ENCODE measurements around the gene AMOTL2. TPM values are rescaled to one million over a fixed set of nuclear protein-coding genes. Genes with fewer than 3 reads are reported as not detected.

Gene AMOTL2
- total RNA-seq, 4 donors from 2014 or later, result 17.9 to 29.9 (median 20.6) TPM

DNA sequence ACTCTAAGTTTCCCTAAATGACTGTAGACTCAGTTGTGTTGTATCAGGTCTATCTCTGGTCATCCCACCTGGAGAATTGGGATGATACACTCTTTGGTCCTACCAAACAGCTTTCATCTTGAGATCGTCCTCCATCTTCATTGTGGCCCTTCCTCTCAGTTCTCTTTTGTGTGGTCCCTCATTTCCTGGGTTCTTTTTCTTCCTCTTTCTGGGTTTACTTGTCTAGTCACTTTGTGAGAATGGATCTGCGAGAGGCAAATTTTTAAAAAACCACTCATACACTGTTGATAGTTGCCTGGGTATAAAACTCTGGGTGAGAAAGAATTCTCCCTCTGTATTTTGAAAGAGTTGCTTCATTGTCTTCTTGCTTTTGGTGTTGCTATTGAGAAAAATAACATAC is 6.0 kb upstream of the AMOTL2 start:
- H3K36me3 ChIP-seq, result no peaks in the 10 kb centered on the region
- no peaks in the 10 kb centered on the region for H3K9me3 ChIP-seq
- no peaks in the 10 kb centered on the region for H3K27me3 ChIP-seq
- no peak overlapping the region for H3K4me3 ChIP-seq
- peaks cover 0 to 15% of the 10 kb centered on the region in 2 donors for H3K4me1 ChIP-seq
- DNase-seq (no peak), ATAC-seq (no peak)
- peak overlapping the region in 1 of 4 donors; percentile 19 for H3K27ac ChIP-seq
- TF ChIP-seq, protein P1, sequence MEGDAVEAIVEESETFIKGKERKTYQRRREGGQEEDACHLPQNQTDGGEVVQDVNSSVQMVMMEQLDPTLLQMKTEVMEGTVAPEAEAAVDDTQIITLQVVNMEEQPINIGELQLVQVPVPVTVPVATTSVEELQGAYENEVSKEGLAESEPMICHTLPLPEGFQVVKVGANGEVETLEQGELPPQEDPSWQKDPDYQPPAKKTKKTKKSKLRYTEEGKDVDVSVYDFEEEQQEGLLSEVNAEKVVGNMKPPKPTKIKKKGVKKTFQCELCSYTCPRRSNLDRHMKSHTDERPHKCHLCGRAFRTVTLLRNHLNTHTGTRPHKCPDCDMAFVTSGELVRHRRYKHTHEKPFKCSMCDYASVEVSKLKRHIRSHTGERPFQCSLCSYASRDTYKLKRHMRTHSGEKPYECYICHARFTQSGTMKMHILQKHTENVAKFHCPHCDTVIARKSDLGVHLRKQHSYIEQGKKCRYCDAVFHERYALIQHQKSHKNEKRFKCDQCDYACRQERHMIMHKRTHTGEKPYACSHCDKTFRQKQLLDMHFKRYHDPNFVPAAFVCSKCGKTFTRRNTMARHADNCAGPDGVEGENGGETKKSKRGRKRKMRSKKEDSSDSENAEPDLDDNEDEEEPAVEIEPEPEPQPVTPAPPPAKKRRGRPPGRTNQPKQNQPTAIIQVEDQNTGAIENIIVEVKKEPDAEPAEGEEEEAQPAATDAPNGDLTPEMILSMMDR (IDR thresholded peaks at IDR 0.05 in 4 of 5, conservative IDR thresholded peaks at IDR 0.05 in 1 of 5), result no peak
- TF ChIP-seq POLR2A (IDR thresholded peaks at IDR 0.05), result no peak
- intact Hi-C loops (cut with DNase I; ENCODE audit: low total_unique reads), result no loop called here
- in situ Hi-C loops (cut with MboI; ENCODE audit: low sequenced_read_pairs in 4 of 4), result loop anchor here in 2 of 4 donors (5.0 to 10.0 kb wide), 2 partner anchors 82 to 95 kb away; no protein-coding TSS in a partner anchor

DNA sequence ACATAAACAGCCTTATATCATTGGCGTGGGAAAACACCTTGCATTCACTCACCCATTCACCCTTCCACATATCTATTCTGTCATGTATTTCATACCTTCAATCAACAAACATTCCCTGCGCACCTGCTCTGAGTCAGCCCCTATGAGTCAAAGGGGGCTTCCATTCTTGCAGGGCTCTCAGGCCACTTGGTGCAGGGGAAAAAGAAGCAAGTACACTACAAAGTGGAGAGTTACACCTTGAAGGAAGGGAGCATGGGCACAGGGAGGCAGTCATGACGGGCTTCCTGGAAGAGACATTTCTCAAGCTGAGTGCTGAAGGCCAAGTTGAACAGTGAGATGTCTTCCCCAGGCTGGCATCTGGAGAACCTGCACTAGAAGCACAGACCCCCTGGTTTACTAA is 4.6 kb upstream of the AMOTL2 start:
- Histone ChIP-seq H3K9me3 (no peaks in the 10 kb centered on the region), H3K4me3 (no peak overlapping the region), H3K27me3 (no peaks in the 10 kb centered on the region), H3K27ac (no peak overlapping the region), H3K36me3 (no peaks in the 10 kb centered on the region), H3K4me1 (peaks cover 3 to 21% of the 10 kb centered on the region in 2 donors)
- in situ Hi-C loops (cut with MboI; ENCODE audit: low sequenced_read_pairs in 4 of 4) (loop anchor here (5.0 to 10.0 kb wide), 3 partner anchors 72 to 96 kb away; no protein-coding TSS in a partner anchor), intact Hi-C loops (cut with DNase I; ENCODE audit: low total_unique reads) (loop anchor here (1.0 to 2.0 kb wide), 4 partner anchors 66 to 182 kb away; no protein-coding TSS in a partner anchor)
- TF ChIP-seq, protein P1 (IDR thresholded peaks at IDR 0.05 in 4 of 5, conservative IDR thresholded peaks at IDR 0.05 in 1 of 5), result no peak
- TF ChIP-seq POLR2A (IDR thresholded peaks at IDR 0.05), result no peak
- DNase-seq (no peak), ATAC-seq (no peak)

DNA sequence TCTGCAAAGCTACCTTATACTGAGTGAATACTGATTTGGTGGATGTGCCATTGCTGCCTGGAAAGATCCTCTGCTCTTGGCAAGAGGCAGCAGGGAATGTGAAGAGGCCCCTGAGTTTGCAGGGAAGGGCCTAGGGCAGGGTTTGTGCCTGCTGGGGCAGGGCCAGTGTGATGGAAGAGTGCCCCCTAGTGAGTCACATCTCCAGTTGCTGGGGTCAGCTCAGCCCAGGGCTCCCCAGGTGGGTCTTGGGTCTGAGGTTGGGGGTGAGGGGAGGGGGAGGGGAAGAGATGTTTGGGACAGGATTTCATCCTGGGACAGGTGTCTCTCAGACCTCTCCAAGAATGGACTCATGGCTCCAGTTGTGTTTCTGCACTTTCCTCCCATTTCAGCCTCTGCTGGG is 4.1 kb upstream of the AMOTL2 start:
- ATAC-seq (peak in 1 of 2 donors; percentile 13), DNase-seq (no peak)
- Histone ChIP-seq H3K4me3 (no peak overlapping the region), H3K4me1 (peaks cover 3 to 21% of the 10 kb centered on the region in 2 donors), H3K27me3 (no peaks in the 10 kb centered on the region), H3K36me3 (no peaks in the 10 kb centered on the region), H3K9me3 (no peaks in the 10 kb centered on the region), H3K27ac (no peak overlapping the region)
- in situ Hi-C loops (cut with MboI; ENCODE audit: low sequenced_read_pairs in 4 of 4), result loop anchor here (5.0 to 10.0 kb wide), 3 partner anchors 71 to 96 kb away; no protein-coding TSS in a partner anchor
- intact Hi-C loops (cut with DNase I; ENCODE audit: low total_unique reads), result loop anchor here (1.0 to 2.0 kb wide), 4 partner anchors 65 to 181 kb away; no protein-coding TSS in a partner anchor
- TF ChIP-seq POLR2A (IDR thresholded peaks at IDR 0.05), result no peak
- TF ChIP-seq, protein P1 (IDR thresholded peaks at IDR 0.05 in 4 of 5, conservative IDR thresholded peaks at IDR 0.05 in 1 of 5), result peak; percentile 61 to 85 (median 72)

DNA sequence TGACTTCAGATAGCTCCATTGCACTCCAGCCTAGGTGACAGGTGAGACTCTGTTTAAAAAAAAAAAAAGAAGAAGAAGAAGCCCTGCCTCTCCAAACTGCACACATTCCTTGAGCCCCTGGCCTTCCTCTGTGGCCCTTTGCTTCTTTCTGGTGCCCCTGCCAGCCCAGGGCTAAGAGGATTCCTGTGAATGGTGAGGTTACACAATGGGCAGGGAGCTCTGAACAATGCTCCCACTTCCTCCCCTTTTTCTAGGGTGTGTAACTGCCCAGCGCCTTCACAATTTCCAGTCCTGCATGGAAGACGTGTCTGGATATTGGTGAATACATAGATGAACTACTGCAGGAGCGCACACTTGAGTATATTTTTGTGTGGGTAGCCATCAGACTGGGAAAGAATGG is 3.6 kb upstream of the AMOTL2 start:
- Histone ChIP-seq H3K4me1 (peaks cover 3 to 26% of the 10 kb centered on the region in 2 donors), H3K27ac (no peak overlapping the region), H3K9me3 (no peaks in the 10 kb centered on the region), H3K36me3 (no peaks in the 10 kb centered on the region), H3K4me3 (no peak overlapping the region), H3K27me3 (no peaks in the 10 kb centered on the region)
- intact Hi-C loops (cut with DNase I; ENCODE audit: low total_unique reads), result loop anchor here (1.0 to 2.0 kb wide), 4 partner anchors 65 to 181 kb away; no protein-coding TSS in a partner anchor
- no peak for ATAC-seq
- TF ChIP-seq POLR2A (IDR thresholded peaks at IDR 0.05), result no peak
- TF ChIP-seq, protein P1 (IDR thresholded peaks at IDR 0.05 in 4 of 5, conservative IDR thresholded peaks at IDR 0.05 in 1 of 5), result no peak
- no peak for DNase-seq
- in situ Hi-C loops (cut with MboI; ENCODE audit: low sequenced_read_pairs in 4 of 4), result loop anchor here (5.0 to 10.0 kb wide), 3 partner anchors 71 to 97 kb away; no protein-coding TSS in a partner anchor
